GM12873 (cell line): ENCODE results near the gene BRICD5.

Source experiments
- TF ChIP-seq, protein P1 (sequence below): IDR thresholded peaks from 2 replicates; pipeline ENCODE4 v1.5.1; 2012; ENCODE audit warnings: low read depth, mild to moderate bottlenecking, moderate library complexity, low read length, control low read depth; ENCODE audit not compliant: insufficient read depth; ENCODE audit errors: missing control alignments

BRICD5 gene

DNA sequence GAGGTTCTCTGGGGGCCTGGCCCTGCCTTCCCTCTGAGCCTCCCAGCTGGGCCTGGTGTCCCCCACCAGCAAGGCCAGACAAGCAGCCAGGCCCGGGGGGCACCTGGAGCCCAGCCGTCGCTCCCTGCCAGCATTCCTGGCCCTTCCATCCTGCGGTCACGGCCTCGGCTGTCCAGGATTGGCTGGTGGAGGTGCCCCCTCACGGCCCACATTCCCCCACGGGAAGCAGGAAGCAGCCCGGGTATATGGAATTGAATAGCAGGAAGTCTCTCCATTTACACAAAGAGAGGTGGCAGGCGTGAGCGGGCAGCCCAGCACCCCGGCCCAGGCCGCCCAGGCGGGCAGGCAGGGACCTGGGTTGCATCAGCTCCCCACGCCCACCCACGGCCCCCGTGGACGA lies 40.6 kb downstream of the BRICD5 start:
- TF ChIP-seq, protein P1, sequence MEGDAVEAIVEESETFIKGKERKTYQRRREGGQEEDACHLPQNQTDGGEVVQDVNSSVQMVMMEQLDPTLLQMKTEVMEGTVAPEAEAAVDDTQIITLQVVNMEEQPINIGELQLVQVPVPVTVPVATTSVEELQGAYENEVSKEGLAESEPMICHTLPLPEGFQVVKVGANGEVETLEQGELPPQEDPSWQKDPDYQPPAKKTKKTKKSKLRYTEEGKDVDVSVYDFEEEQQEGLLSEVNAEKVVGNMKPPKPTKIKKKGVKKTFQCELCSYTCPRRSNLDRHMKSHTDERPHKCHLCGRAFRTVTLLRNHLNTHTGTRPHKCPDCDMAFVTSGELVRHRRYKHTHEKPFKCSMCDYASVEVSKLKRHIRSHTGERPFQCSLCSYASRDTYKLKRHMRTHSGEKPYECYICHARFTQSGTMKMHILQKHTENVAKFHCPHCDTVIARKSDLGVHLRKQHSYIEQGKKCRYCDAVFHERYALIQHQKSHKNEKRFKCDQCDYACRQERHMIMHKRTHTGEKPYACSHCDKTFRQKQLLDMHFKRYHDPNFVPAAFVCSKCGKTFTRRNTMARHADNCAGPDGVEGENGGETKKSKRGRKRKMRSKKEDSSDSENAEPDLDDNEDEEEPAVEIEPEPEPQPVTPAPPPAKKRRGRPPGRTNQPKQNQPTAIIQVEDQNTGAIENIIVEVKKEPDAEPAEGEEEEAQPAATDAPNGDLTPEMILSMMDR, result no peak

DNA sequence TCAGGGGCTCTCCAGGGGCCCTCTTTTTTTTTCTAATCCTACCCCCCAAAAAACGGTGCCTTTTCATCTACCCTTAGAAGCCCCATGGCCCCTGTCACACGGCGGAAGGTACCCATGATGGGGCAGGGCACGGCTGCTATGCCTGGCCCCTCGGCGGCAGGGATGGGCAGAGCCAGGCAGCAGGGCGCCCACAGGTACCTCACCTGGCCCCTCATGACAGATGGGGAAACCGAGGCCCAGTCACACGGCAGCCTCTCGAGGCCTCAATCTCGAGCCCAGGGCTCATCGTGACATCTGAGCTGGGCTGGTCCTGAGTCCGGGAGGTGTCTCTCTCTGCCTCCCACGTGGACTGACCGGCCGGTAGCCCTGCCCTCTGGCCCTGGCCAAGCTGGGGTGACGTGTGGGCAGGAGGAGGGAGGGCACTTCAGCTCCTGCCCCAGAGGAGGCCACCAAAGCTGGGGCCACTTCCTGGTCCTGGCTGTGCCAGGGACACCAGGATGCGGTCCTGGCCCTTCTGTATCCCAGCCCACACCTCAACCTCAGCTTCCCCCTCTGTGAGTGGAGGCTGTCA lies 43.5 kb downstream of the BRICD5 start:
- TF ChIP-seq, protein P1, result no peak

DNA sequence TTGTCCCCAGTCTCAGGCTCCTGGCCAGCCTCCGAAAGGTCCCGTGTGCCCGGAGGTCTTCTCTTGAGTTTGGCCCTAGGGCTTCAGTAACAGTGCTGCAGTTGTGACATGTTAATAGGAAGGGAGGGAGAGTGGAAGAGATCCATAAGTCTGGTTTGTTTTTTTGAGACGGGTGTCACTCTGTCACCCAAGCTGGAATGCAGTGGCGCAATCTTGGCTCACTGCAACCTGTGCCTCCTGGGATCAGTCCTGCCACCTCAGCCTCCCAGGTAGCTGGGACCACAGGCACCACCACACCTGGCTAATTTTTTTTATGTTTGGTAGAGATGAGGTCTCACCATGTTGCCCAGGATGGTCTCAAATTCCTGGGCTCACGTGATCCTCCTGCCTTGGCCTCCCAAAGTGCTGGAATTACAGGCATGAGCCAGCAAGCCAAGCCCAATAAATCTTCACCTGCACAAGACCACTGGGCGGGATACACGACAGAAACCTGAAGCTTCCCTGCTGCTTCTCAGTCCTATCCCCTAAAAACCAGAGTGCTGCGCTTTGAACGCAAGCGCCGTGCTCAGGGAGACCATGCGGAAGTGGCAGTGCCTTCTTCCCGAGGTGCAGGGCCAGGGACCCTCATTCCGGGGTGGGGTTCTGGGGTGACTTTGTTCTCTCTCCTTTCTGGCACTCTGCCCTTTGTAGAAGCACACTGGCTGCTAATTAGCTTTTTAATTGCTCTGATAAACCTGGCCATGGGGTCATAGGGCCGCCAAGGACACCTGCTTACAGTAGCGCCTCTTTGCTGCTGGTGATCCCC lies 44.2 kb downstream of the BRICD5 start:
- TF ChIP-seq, protein P1, result no peak

DNA sequence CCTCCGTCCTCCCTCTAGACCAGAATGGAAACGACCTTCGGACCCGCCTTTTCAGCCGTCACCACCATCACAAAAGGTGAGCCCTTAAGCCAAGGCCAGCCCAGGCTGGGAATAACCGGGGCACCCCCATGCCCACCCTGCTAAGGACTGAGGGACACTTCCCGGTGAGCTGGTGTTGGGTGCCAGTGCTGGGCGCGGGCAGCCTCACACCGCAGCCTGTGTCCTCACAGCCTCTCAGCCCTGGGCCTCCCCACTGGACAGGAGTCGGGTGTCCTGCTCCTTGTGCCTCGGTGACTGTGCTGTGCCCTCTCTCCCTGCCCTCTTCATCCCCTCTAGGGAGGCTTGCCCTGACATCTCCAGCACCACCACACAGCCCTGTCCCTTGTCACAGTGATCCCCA lies 44.8 kb downstream of the BRICD5 start:
- TF ChIP-seq, protein P1, result no peak

DNA sequence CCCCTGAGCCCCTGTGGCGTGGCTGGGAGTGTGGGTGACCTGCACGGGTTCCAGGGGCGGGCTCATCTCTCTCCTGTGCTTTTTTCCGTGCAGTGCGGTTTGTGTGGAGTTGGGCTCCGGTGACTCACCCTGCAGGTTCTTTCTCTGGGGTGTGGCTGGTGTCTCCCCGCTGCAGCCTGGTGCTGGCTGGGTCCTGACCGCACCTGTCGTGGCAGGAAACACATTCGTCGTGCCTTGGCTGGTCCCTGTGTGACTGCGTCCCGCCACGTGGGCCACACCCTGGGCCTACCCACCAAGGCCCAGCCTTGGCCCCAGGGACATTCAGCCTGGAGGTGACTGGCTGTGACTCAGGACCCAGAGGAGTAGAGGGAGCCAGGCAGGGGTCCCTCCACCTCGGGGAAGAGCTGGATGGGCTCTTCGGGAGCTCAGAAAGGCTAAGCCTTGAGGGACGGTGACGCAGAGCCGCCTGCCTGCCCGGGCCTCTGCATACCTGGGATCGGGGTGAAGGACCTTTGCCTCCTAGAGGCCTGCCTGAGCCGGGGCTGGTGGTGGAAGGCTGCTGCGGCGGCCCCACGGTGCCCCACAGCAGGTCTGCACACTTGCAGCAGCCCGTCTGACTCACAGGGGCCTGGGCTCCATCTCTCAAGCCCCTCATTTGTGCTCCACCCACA lies 47.3 kb downstream of the BRICD5 start:
- TF ChIP-seq, protein P1, result no peak

DNA sequence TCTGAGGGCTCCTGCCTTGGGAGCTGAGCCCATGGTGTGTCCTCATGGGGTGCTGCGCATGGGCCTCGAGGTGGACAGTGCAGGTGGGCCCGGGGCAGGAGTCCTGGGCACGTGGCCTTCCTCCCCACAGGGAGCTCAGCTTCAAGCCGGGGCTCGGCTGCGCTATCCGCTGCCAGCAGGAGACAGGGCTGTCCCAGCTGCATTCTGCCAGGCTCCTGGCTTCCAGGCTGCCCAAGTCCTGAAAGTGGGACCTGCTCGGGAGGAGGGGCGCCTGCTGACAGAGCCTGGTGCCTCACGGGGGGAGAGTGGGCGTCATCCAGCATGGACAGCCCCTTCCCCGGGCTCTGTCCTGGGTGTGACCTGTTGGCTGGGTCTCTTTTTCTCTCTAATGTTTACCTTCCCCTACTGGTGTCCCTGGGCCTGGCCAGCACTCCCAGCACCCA lies 48.0 kb downstream of the BRICD5 start:
- TF ChIP-seq, protein P1, result no peak

DNA sequence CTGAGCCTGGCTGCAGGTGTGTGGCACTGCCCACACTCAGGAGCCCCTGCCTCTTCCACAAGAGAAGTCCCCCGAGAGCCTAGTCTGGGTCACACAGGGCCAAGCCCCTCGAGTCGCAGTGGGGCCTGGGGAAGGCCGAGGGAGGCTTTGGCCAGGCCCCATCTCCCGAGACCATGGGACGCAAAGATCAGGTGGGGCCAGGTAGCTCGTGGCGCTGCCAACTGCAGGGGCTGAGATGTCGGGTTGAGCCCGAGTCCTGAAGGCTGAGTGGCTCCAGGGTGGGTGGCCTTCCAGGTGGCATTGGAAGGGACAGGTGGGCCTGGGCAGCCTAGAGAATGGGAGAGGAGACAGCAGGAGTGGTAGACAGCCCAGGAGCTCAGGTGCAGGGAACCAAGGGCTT lies 48.8 kb downstream of the BRICD5 start:
- TF ChIP-seq, protein P1, result no peak
